Nephron progenitor cell (in vitro differentiated cells): ENCODE measurements around the gene INPP5D.

ENCODE experiments used
- DNase-seq: peaks from one replicate; pipeline ENCODE4 v3.0.0; 2021
- H3K27ac Mint-ChIP-seq: 2 replicates; pipeline ENCODE4 v1.8.0; 2021; ENCODE audit warnings: mild to moderate bottlenecking, moderate library complexity, mixed read lengths
- H3K27me3 Mint-ChIP-seq: 2 replicates; pipeline ENCODE4 v1.8.0; 2021; ENCODE audit warnings: mild to moderate bottlenecking, low read depth, mixed read lengths; ENCODE audit not compliant: poor library complexity
- H3K36me3 Mint-ChIP-seq: 2 replicates; pipeline ENCODE4 v1.8.0; 2021; ENCODE audit warnings: low read depth, mixed read lengths
- H3K4me1 Mint-ChIP-seq: 2 replicates; pipeline ENCODE4 v1.8.0; 2021; ENCODE audit warnings: mixed read lengths
- H3K4me3 Mint-ChIP-seq: 2 replicates; pipeline ENCODE4 v1.8.0; 2021; ENCODE audit warnings: mild to moderate bottlenecking, moderate library complexity, mixed read lengths
- H3K9me3 Mint-ChIP-seq: 2 replicates; pipeline ENCODE4 v1.8.0; 2021; ENCODE audit warnings: mild to moderate bottlenecking, moderate library complexity, mixed read lengths
- TF ChIP-seq, protein P1 (sequence below): fragments of 200-600 bp; sonication (generic); IDR thresholded peaks from 2 replicates; pipeline ENCODE4 v1.5.0; 2021; ENCODE audit warnings: antibody characterized with exemption

The INPP5D gene

DNA sequence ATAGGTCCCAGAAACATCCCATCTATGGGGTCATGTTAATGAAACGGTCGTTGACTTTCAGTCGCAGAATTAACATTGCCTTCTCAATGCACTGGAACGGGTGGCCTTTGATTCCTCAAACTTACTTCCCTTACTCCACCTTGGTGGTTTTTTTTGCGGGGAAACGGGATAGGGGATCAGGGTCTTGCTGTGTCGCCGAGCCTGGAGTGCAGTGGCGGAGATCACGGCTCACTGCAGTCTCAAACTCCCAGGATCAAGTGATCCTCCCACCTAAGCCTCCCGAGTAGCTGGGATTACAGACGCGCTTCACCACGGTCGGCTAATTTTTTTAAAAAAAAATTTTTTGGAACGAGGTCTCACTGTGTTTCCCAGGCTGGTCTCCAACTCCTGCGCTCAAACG is 192.1 kb downstream of the INPP5D start:
- Mint-ChIP-seq H3K4me1 (peaks cover 19% of the 10 kb centered on the region), H3K36me3 (peaks cover 21% of the 10 kb centered on the region), H3K9me3 (peaks cover 18% of the 10 kb centered on the region), H3K4me3 (peak overlapping the region; percentile 97), H3K27me3 (peaks cover 5% of the 10 kb centered on the region), H3K27ac (peak overlapping the region; percentile 87)
- DNase-seq: peak; percentile 27
- TF ChIP-seq, protein P1, sequence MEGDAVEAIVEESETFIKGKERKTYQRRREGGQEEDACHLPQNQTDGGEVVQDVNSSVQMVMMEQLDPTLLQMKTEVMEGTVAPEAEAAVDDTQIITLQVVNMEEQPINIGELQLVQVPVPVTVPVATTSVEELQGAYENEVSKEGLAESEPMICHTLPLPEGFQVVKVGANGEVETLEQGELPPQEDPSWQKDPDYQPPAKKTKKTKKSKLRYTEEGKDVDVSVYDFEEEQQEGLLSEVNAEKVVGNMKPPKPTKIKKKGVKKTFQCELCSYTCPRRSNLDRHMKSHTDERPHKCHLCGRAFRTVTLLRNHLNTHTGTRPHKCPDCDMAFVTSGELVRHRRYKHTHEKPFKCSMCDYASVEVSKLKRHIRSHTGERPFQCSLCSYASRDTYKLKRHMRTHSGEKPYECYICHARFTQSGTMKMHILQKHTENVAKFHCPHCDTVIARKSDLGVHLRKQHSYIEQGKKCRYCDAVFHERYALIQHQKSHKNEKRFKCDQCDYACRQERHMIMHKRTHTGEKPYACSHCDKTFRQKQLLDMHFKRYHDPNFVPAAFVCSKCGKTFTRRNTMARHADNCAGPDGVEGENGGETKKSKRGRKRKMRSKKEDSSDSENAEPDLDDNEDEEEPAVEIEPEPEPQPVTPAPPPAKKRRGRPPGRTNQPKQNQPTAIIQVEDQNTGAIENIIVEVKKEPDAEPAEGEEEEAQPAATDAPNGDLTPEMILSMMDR: no peak

DNA sequence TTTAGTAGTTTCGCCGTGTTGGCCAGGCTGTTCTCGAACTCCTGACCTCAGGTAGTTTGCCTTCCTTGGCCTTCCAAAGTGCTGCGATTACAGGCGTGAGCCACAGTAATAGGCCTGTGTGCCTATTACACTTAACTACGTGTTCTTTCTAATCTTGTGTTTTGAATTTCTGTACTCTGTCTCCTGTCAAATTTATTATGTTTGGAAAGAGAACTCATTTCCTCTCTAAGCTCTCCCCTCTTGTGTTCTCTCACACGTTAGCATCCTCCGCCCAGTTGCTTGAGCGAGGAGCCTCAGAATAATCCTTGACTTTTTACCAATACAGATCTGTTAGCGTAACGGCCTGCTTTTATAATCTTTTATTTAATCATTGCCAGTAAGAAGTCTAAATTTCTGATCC is 195.0 kb downstream of the INPP5D start:
- DNase-seq: no peak
- Mint-ChIP-seq H3K4me3 (no peak overlapping the region), H3K36me3 (peaks cover 39% of the 10 kb centered on the region), H3K4me1 (peaks cover 19% of the 10 kb centered on the region), H3K27ac (peak overlapping the region; percentile 5), H3K27me3 (peaks cover 3% of the 10 kb centered on the region), H3K9me3 (peaks cover 11% of the 10 kb centered on the region)
- TF ChIP-seq, protein P1: no peak

DNA sequence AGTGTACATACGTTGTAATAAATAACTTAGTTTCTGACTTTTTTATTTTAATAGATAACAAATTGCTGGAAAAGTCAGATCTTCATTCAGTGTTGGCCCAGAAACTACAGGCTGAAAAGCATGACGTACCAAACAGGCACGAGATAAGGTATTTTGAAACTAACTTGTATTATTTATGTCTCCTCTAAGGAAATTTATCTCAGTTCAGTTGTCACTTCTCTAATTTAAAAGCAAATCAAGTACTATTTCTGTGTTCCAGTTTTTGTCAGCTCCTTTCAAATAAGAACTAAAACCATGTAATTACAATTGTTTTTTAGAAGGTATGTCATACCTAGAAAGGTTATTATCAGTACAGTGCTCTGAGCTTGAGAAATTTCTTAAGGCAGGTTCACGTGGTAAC is 195.9 kb downstream of the INPP5D start:
- TF ChIP-seq, protein P1: no peak
- peaks cover 19% of the 10 kb centered on the region for H3K4me1 Mint-ChIP-seq
- no peaks in the 10 kb centered on the region for H3K27me3 Mint-ChIP-seq
- peaks cover 2% of the 10 kb centered on the region for H3K9me3 Mint-ChIP-seq
- H3K36me3 Mint-ChIP-seq: peaks cover 37% of the 10 kb centered on the region
- H3K4me3 Mint-ChIP-seq: no peak overlapping the region
- H3K27ac Mint-ChIP-seq: no peak overlapping the region
- no peak for DNase-seq
